HG02970 (cell line): ENCODE measurements around the gene TEAD3.
"Not testable (repeated sequence)": the region's sequence is repeated elsewhere in the genome, so short reads cannot be mapped to it uniquely, and the experiment has no call there.

ENCODE experiments used
- ATAC-seq: cut with Tn5 transposase; IDR thresholded peaks from one replicate; pipeline ENCODE4 v1.9.1; 2021; ENCODE audit warnings: mild to moderate bottlenecking, moderate library complexity, moderate number of reproducible peaks; ENCODE audit not compliant: unreplicated experiment, low FRiP score

TEAD3 gene

GRCh38 chr6:35496841-35497570, at the start of gene TEAD3:
Gene TEAD3 (minus strand): TSS chr6:35497079.
- no peak for ATAC-seq

GRCh38 chr6:35544769-35545361, 48.0 kb upstream of the TEAD3 start:
- no peak for ATAC-seq

DNA sequence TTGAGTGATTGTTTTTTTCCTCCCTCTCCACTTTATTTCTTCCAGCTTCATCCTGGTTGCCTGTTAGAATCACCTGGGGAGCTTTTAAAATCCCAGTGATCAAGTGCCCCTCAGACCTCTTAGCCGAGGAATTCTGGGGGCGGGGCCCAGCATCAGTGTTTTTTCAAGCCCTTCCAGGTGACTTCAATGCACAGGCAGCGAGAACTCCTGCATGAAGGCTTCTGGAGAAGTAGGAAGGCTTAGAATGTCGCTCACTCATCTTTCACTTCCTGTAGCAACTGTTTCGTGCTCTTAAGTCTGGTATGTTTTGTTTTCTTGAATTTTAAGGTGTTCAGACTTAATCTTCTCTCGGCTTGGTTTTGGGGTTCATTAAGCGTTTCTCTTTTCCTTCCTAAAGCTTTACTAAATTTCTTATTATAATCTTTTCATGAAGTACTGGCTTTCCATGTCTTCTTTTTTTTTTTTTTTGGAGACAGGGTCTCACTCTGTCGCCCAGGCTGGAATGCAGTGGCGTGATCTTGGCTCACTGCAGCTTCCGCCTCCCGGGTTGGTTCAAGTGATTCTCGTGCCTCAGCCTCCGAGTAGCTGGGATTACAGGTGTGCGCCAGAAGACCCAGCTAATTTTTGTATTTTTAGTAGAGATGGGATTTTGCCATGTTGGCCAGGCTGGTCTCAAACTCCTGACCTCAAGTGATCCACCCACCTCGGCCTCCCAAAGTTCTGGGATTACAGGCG, 46.7 kb upstream of the TEAD3 start:
- ATAC-seq, result no peak

- ATAC-seq, result no peak
Observed at GRCh38 chr6:35541836-35542235, 45.0 kb upstream of the TEAD3 start.

GRCh38 chr6:35539223-35539622, 42.3 kb upstream of the TEAD3 start:
- no peak for ATAC-seq

DNA sequence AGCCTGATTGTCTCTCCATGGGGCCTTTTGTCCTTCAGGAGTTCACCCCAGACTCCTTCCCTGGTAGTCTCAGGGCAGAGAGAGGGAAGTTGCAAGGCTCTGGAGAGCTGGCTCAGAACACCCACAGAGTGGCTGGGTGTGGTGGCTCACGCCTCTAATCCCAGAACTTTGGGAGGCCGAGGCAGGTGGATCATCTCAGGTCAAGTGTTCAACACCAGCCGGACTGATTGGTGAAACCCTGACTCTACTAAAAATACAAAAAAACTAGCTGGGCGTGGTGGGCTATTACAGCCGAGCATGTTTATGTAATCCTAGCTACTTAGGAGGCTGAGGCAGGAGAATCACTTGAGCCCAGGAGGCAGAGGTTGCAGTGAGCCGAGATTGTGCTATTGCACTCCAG, 39.0 kb upstream of the TEAD3 start:
- not testable (repeated sequence) for ATAC-seq

GRCh38 chr6:35534407-35535170, 37.7 kb upstream of the TEAD3 start:
- no peak for ATAC-seq

GRCh38 chr6:35533981-35534380, 37.1 kb upstream of the TEAD3 start:
- no peak for ATAC-seq

GRCh38 chr6:35532126-35532525, 35.2 kb upstream of the TEAD3 start:
- no peak for ATAC-seq

- no peak for ATAC-seq
Observed at GRCh38 chr6:35524380-35525020, 27.6 kb upstream of the TEAD3 start.

GRCh38 chr6:35522660-35523658, 26.1 kb upstream of the TEAD3 start:
- no peak for ATAC-seq

- ATAC-seq, result no peak
Observed at GRCh38 chr6:35522151-35522550, 25.3 kb upstream of the TEAD3 start.

DNA sequence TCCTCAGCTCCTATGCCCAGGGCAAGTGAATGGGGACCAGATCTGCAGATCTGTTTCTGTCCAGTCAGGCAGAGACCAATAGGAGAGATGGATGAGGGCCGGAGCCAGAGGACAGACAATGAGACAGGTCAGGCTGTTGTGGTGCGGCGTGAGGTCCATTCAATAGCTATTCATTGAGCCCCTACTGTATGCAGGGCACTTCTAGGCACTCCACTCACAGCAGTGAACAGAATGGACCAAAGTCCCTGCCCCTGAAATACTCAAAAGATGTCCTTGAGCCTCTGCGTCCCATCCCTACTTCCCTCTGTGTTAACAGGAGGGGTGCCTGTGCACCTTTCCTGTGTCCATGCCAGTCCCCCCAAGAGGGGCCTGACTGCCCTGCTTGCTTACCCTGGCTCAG, 24.4 kb upstream of the TEAD3 start:
- no peak for ATAC-seq

DNA sequence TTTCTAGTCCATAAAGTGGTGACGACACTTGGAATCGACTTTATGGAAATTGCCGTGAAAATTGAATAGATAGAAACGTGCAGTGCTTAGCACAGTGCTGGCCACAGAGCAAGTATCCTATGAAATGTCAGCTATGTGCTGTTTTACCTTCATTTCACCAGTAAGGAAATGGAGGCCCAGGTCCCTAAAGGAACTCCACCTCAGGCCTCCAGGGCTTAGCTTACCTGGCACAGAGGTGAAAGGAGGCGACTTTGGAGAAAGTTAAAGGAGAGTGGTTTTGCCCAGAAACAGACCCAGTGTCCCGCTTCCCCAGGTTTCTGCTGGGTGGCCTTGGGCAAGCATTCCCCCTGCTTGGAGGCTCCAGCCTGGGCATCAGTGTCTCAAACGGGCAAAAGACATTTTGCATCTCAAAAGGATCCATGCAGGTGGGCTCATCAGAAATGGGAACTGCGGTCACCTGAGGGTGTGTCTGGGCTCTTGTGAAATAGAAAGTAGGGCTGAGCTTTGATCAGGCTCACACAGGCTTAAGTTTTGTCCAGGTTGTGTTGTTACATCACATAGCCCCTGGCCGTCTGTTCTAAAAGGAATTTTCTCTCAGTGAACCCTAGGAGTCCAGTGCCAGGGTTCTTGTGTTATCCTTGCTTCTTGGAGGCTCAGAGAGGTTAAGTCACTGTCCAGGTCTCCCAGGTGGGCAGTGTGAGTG, 22.6 kb upstream of the TEAD3 start:
- ATAC-seq, result no peak

- ATAC-seq, result no peak
Observed at GRCh38 chr6:35518566-35519312, 21.9 kb upstream of the TEAD3 start.

GRCh38 chr6:35517978-35518377, 21.1 kb upstream of the TEAD3 start:
- not testable (repeated sequence) for ATAC-seq

GRCh38 chr6:35516712-35517111, 19.8 kb upstream of the TEAD3 start:
- ATAC-seq, result no peak

- not testable (repeated sequence) for ATAC-seq
Observed at GRCh38 chr6:35515939-35516338, 19.1 kb upstream of the TEAD3 start.
